Esophagus muscularis mucosa (tissue), 4 donors: Measurements from ENCODE around the gene ABCA2. TPM values are rescaled to one million over a fixed set of nuclear protein-coding genes. Genes with fewer than 3 reads are reported as not detected.

Experiments used
- DNase-seq: peaks from one replicate; pipeline ENCODE4 v3.0.0-alpha.2; 2017; ENCODE audit errors: extremely low spot score
- H3K27ac ChIP-seq, 4 donors: fragments of 200-600 bp; sonication (generic); replicated peaks in 1 of 4; 1 replicate in 3 of 4; 2 replicates in 1 of 4; pipeline ENCODE4 v1.5.1; 2016 to 2019; ENCODE audit warnings: mild to moderate bottlenecking in 1 of 4
- H3K27me3 ChIP-seq, 4 donors: fragments of 200-600 bp; sonication (generic); one replicate each; pipeline versions ENCODE4 v1.5.1 to v1.6.0; 2016 to 2019
- H3K36me3 ChIP-seq, 4 donors: fragments of 200-600 bp; sonication (generic); one replicate each; pipeline ENCODE4 v1.5.1; 2016 to 2019
- H3K4me1 ChIP-seq, 4 donors: fragments of 200-600 bp; sonication (generic); one replicate each; pipeline ENCODE4 v1.5.1; 2016 to 2019
- H3K4me3 ChIP-seq, 4 donors: fragments of 200-600 bp; sonication (generic); 1 replicate in 2 of 4; 2 replicates in 2 of 4; pipeline ENCODE4 v1.5.1; 2016 to 2019; ENCODE audit warnings: mild to moderate bottlenecking in 4 of 4, moderate library complexity in 1 of 4
- H3K9me3 ChIP-seq, 4 donors: fragments of 200-600 bp; sonication (generic); 1 replicate in 3 of 4; 2 replicates in 1 of 4; pipeline ENCODE4 v1.5.1; 2016 to 2019
- EP300 ChIP-seq: sonication (generic); formaldehyde crosslinking; IDR thresholded peaks from one replicate; pipeline ENCODE4 v1.6.1; 2017; ENCODE audit warnings: antibody characterized with exemption
- POLR2A ChIP-seq: fragments of 450-650 bp; IDR thresholded peaks from one replicate; pipeline ENCODE4 v1.6.1; 2017; ENCODE audit warnings: antibody characterized with exemption, moderate library complexity, mild to moderate bottlenecking, low read depth
- POLR2AphosphoS5 ChIP-seq, 2 donors: sonication (generic); formaldehyde crosslinking; IDR thresholded peaks; one replicate each; pipeline ENCODE4 v1.6.1; 2017; ENCODE audit warnings: antibody characterized with exemption in 2 of 2
- WGBS: methylation state at CpG from one replicate; pipeline ENCODE4 v1.1.5; 2018; 5-methylcytosine and 5-hydroxymethylcytosine counted together
- intact Hi-C: fragments of 100-400 bp; cut with DNase I; formaldehyde crosslinking; loops from one replicate; pipeline ENCODE4 v1.15.1; 2023
- total RNA-seq, 4 donors: library from RNA; depleted of rRNA; stranded (reverse); fragments of >200 nt; gene quantifications; one replicate each; pipeline versions ENCODE4 v1.1.0 to v1.2.1, GENCODE V29; 2016
- TF ChIP-seq, protein P1 (sequence below), 3 experiments: fragments of 200-600 bp in 2 of 3; fragments of 450-650 bp in 1 of 3; sonication (generic) in 2 of 3; IDR thresholded peaks; one replicate each; pipeline ENCODE4 v1.5.1; 2017 to 2019; ENCODE audit warnings: antibody characterized with exemption in 3 of 3, mild to moderate bottlenecking in 2 of 3, moderate library complexity in 1 of 3

The ABCA2 gene
- total RNA-seq, 4 donors from 2014 or later: 17.4 to 30.9 (median 21.6) TPM

DNA sequence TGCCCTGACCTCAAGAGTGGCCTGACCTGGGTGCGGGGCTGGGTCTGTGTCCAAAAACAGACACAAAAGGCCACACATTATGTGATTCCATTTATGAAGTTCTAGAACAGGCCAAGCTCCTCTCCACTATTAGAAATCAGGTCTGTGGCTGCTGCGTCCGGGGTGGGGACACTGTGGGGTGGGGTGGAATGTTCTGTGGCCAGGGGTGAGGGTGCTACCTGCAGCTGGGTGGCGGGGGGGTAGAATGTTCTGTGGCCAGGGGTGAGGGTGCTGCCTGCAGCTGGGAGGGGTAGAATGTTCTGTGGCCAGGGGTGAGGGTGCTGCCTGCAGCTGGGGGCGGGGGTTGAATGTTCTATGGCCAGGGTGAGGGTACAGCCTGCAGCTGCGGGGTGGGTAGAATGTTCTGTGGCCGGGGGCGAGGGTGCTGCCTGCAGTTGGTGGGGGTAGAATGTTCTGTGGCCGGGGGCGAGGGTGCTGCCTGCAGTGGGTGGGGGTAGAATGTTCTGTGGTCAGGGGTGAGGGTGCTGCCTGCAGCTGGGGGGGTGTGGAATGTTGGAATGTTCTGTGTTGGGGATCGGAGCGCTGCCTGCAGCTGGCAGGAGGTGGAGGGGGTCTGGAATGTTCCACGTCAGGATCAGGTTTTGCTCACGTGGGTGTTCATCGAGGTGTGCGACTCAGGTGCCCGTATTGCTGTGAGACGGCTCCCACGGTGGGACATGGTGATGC lies 67.7 kb downstream of the ABCA2 start:
- 83% methylated on average over 19 of the region's 19 CpGs for WGBS
- Histone ChIP-seq H3K9me3 (no peaks in the 10 kb centered on the region), H3K4me3 (no peak overlapping the region), H3K27ac (no peak overlapping the region), H3K36me3 (no peaks in the 10 kb centered on the region), H3K27me3 (peaks cover 0 to 27% (median 0%) of the 10 kb centered on the region in 4 donors), H3K4me1 (peaks cover 6 to 16% (median 12%) of the 10 kb centered on the region in 4 donors)
- no peak for DNase-seq
- TF ChIP-seq, protein P1, sequence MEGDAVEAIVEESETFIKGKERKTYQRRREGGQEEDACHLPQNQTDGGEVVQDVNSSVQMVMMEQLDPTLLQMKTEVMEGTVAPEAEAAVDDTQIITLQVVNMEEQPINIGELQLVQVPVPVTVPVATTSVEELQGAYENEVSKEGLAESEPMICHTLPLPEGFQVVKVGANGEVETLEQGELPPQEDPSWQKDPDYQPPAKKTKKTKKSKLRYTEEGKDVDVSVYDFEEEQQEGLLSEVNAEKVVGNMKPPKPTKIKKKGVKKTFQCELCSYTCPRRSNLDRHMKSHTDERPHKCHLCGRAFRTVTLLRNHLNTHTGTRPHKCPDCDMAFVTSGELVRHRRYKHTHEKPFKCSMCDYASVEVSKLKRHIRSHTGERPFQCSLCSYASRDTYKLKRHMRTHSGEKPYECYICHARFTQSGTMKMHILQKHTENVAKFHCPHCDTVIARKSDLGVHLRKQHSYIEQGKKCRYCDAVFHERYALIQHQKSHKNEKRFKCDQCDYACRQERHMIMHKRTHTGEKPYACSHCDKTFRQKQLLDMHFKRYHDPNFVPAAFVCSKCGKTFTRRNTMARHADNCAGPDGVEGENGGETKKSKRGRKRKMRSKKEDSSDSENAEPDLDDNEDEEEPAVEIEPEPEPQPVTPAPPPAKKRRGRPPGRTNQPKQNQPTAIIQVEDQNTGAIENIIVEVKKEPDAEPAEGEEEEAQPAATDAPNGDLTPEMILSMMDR (IDR thresholded peaks at IDR 0.05): no peak
- TF ChIP-seq POLR2A (no peak), EP300 (no peak), POLR2AphosphoS5 (IDR thresholded peaks at IDR 0.05) (no peak)
- intact Hi-C loops: no loop called here

DNA sequence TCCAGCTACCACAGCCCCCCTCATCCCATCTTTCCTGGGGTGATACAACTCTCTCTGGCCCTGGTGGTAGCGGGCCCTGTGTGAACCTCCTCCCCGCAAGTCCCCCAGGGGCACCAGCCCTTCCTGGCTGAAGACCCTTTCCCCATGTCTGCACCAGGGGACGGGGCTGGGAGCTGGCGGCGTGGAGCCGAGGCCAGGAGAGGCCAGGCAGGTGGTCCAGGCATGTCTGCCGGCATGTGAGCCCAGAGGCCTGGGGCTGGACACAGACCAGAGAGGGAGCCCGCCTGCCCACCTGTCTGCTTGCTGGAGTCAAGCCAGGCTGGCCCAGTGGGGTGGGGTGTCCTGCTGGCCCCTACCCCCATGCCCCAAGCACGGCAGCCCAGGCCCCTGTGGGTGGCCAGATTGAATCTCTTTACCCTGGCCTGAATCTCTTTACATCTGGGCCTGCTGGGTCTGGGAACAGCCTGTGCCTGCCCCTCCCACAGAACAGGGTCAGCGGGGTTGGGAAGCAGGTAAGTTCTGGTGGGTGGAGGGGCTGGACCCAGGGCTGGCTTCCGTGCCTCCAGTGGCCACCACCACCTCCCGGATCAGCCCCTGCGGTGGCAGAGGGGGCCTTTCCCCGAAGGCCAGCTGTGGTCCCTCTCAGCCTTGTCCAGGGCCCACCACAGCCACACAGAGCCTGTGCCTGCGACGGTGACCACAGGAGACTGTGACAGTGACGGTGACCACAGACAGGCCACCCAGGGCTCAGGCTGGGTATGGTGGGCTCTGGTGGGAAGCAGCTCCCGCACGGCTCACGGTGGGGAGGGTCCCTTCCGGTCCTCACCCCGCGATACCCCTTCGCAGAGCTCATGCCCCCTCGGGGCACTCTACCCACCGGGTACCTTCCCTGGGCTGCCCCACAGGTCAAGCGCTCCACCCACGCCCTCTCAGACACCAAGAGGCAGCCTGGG lies 68.9 kb downstream of the ABCA2 start:
- TF ChIP-seq POLR2A: no peak
- H3K4me3 ChIP-seq: no peak overlapping the region
- peaks cover 0 to 21% (median 0%) of the 10 kb centered on the region in 4 donors for H3K27me3 ChIP-seq
- H3K27ac ChIP-seq: no peak overlapping the region
- 89% methylated on average over 21 of the region's 28 CpGs for WGBS
- peaks cover 3 to 10% (median 5%) of the 10 kb centered on the region in 4 donors for H3K4me1 ChIP-seq
- no peak for DNase-seq
- intact Hi-C loops: no loop called here
- H3K9me3 ChIP-seq: no peaks in the 10 kb centered on the region
- H3K36me3 ChIP-seq: no peaks in the 10 kb centered on the region

DNA sequence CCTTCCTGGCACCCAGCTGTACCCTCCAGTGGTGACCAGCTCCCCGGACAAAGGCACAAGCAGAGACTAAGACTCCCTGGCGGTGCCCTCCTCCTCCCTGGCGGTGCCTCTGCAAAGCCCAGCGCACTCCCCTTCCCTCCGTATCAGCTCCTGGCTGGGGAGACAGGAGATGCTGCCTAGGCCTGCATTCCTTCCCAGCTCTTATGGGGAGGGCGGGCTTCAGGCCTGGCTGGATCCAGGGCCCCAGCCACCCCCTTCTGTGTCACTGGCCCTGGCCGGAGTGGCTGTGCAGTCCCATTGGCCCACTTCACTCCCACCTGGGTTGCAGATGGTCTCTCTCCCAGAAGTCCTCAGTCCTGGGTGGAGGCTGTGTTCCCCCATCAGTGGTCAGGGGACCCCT lies 69.6 kb downstream of the ABCA2 start:
- Histone ChIP-seq H3K4me3 (no peak overlapping the region), H3K27ac (no peak overlapping the region), H3K9me3 (no peaks in the 10 kb centered on the region), H3K4me1 (peaks cover 0 to 9% (median 4%) of the 10 kb centered on the region in 4 donors), H3K36me3 (no peaks in the 10 kb centered on the region), H3K27me3 (peaks cover 0 to 15% (median 0%) of the 10 kb centered on the region in 4 donors)
- intact Hi-C loops: no loop called here
- TF ChIP-seq EP300: no peak
- no peak for TF ChIP-seq POLR2AphosphoS5 (IDR thresholded peaks at IDR 0.05)
- no peak for TF ChIP-seq POLR2A
- TF ChIP-seq, protein P1 (IDR thresholded peaks at IDR 0.05): no peak
- DNase-seq: no peak
- 93% methylated on average over 6 of the region's 7 CpGs for WGBS

DNA sequence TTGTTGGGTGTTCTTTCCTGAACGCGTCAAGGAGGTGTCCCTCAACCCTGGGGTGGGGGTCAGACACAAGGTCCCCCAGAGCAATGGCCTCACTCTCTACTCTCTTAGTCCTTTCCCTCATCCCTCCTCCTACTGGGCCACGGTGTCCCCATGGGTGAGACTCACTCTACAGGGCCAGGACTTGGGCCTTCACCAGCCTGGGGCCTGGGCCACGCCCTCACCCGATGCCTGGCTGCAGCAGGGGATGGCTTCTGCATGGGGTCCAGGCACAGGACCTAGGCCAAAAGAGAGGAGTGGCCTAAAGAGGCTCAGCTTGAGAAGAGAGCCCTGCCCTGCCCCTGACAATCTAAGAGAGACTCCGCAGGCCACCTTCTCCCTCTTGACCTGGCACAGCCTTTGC lies 70.1 kb downstream of the ABCA2 start:
- Histone ChIP-seq H3K27me3 (peaks cover 0 to 15% (median 0%) of the 10 kb centered on the region in 4 donors), H3K4me3 (no peak overlapping the region), H3K27ac (no peak overlapping the region), H3K9me3 (no peaks in the 10 kb centered on the region), H3K36me3 (no peaks in the 10 kb centered on the region), H3K4me1 (peaks cover 0 to 9% (median 4%) of the 10 kb centered on the region in 4 donors)
- intact Hi-C loops: no loop called here
- no peak for DNase-seq
- WGBS: 94% methylated on average over 6 of the region's 6 CpGs
- TF ChIP-seq POLR2A (no peak), EP300 (no peak), POLR2AphosphoS5 (IDR thresholded peaks at IDR 0.05) (no peak)
- TF ChIP-seq, protein P1 (IDR thresholded peaks at IDR 0.05): no peak

DNA sequence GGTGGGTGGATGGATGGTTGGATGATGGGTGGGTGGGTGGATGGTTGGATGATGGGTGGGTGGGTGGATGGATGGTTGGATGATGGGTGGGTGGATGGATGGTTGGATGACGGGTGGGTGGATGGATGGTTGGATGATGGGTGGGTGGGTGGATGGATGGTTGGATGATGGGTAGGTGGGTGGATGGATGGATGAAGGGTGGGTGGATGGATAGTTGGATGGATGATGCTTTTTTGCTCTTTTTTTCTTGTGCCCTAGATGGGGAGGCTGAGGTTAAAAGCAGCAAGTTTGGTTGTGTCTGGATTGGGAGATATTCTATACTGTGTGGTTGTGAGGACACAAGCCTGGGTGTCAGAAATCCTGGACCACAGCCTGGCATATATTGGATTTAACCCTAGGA lies 70.6 kb downstream of the ABCA2 start:
- TF ChIP-seq POLR2A (no peak), POLR2AphosphoS5 (IDR thresholded peaks at IDR 0.05) (no peak), EP300 (no peak)
- TF ChIP-seq, protein P1 (IDR thresholded peaks at IDR 0.05): no peak
- WGBS: 91% methylated on average over 1 of the region's 1 CpG
- H3K27ac ChIP-seq: no peak overlapping the region
- no peak overlapping the region for H3K4me3 ChIP-seq
- intact Hi-C loops: no loop called here
- no peak for DNase-seq
- no peaks in the 10 kb centered on the region for H3K9me3 ChIP-seq
- H3K4me1 ChIP-seq: peaks cover 0 to 9% (median 4%) of the 10 kb centered on the region in 4 donors
- no peaks in the 10 kb centered on the region for H3K36me3 ChIP-seq
- H3K27me3 ChIP-seq: peaks cover 0 to 15% (median 0%) of the 10 kb centered on the region in 4 donors
